DND-41 (cell line): ENCODE results near the gene WNT7B.

Source experiments
- ATAC-seq: fragments of 200-7000 bp; cut with Tn5 transposase; 3 replicates; pipeline ENCODE4 v1.9.1; 2021; ENCODE audit warnings: low read depth; ENCODE audit not compliant: insufficient read depth
- DNase-seq: peaks from one replicate; pipeline ENCODE4 v3.0.0-alpha.2; 2020
- H2AFZ ChIP-seq: 2 replicates; pipeline ENCODE4 v1.6.0; 2012; ENCODE audit warnings: low read depth, low read length
- H3K27ac ChIP-seq: 2 replicates; pipeline ENCODE4 v1.5.1; 2012; ENCODE audit warnings: low read length, inconsistent platforms
- H3K27me3 ChIP-seq: fragments of 200-600 bp; sonication (generic); 2 replicates; pipeline ENCODE4 v1.6.0; 2012; ENCODE audit warnings: low read length, mild to moderate bottlenecking, inconsistent platforms; ENCODE audit not compliant: insufficient read depth, poor library complexity
- H3K36me3 ChIP-seq: 2 replicates; pipeline ENCODE4 v1.5.1; 2012; ENCODE audit warnings: low read length, inconsistent platforms; ENCODE audit not compliant: insufficient read depth
- H3K4me1 ChIP-seq: 2 replicates; pipeline ENCODE4 v1.5.1; 2012; ENCODE audit warnings: mild to moderate bottlenecking, low read length; ENCODE audit not compliant: insufficient read depth
- H3K4me2 ChIP-seq: 2 replicates; pipeline ENCODE4 v1.6.0; 2012; ENCODE audit warnings: mild to moderate bottlenecking, moderate library complexity, low read length, inconsistent platforms; ENCODE audit not compliant: insufficient read depth
- H3K4me3 ChIP-seq, 2 experiments: fragments of 200-600 bp in 1 of 2; shearing (Covaris generic) in 1 of 2; 2 replicates each; pipeline ENCODE4 v1.5.1; 2012 to 2016; ENCODE audit warnings: inconsistent platforms in 2 of 2, low read length in 2 of 2, mild to moderate bottlenecking in 2 of 2, low read depth in 1 of 2, moderate library complexity in 1 of 2
- H3K79me2 ChIP-seq: 2 replicates; pipeline ENCODE4 v1.6.0; 2012; ENCODE audit warnings: low read length, inconsistent platforms; ENCODE audit not compliant: insufficient read depth
- H3K9ac ChIP-seq: 2 replicates; pipeline ENCODE4 v1.6.0; 2012; ENCODE audit warnings: low read depth, mild to moderate bottlenecking, inconsistent platforms, low read length, moderate library complexity
- H3K9me3 ChIP-seq: 2 replicates; pipeline ENCODE4 v1.5.1; 2012; ENCODE audit warnings: low read length, moderate library complexity, mild to moderate bottlenecking, inconsistent platforms; ENCODE audit not compliant: insufficient read depth, severe bottlenecking
- H4K20me1 ChIP-seq: 2 replicates; pipeline ENCODE4 v1.6.0; 2012; ENCODE audit warnings: low read length; ENCODE audit not compliant: insufficient read depth
- CTCF ChIP-seq: IDR thresholded peaks from 2 replicates; pipeline ENCODE4 v1.5.1; 2012; ENCODE audit warnings: borderline replicate concordance, low read length, moderate library complexity, mild to moderate bottlenecking; ENCODE audit not compliant: poor library complexity, severe bottlenecking; ENCODE audit errors: extremely low read depth
- EZH2 ChIP-seq: IDR thresholded peaks from 3 replicates; pipeline ENCODE4 v1.6.1; 2012; ENCODE audit warnings: borderline replicate concordance, low read depth, mild to moderate bottlenecking, moderate library complexity, low read length, inconsistent platforms; ENCODE audit not compliant: severe bottlenecking

Gene WNT7B

DNA sequence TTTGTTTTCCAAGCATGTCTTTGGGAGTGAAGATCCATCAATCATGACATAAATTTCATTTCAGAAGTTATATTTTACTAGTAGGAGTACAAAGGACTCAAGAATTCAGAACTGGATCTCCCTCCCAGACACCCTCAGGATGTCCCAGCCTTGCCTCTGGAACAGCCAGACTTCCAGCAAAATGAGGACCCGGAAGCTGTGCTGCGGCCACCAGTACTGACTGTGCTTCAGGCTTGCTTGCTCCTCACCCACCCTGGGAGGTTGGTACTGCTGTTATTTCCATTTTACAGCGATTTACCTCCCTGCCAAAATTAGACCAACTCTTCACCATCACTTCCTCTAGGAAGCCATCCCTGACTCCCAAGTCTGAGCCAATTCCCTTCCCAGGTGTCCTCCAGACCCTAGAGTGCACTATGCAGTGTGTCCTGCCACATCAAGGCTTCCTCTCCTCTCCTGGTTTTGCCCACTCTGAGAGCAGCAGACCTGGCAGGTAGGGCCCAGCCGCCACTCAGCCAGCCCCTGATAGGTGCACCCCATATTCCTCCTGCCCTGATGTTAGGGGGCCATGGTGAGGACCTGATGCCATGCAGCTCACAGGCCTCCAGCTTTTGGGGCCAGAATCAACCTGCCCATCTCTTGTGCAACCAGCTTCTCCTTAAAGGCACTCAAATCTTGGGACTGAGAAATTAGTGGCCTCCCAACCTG is 47.3 kb upstream of the WNT7B start:
- no peaks in the 10 kb centered on the region for H3K79me2 ChIP-seq
- ATAC-seq (no peak), DNase-seq (no peak)
- TF ChIP-seq CTCF: no peak
- TF ChIP-seq EZH2: no peak
- H3K27me3 ChIP-seq: peaks cover 6% of the 10 kb centered on the region
- no peaks in the 10 kb centered on the region for H3K36me3 ChIP-seq
- H3K4me1 ChIP-seq: no peaks in the 10 kb centered on the region
- no peaks in the 10 kb centered on the region for H3K9me3 ChIP-seq
- H3K4me3 ChIP-seq: no peak overlapping the region
- H3K4me2 ChIP-seq: no peak overlapping the region
- H4K20me1 ChIP-seq: no peaks in the 10 kb centered on the region
- H3K27ac ChIP-seq: no peak overlapping the region
- H3K9ac ChIP-seq: no peak overlapping the region
- H2AFZ ChIP-seq: no peak overlapping the region

DNA sequence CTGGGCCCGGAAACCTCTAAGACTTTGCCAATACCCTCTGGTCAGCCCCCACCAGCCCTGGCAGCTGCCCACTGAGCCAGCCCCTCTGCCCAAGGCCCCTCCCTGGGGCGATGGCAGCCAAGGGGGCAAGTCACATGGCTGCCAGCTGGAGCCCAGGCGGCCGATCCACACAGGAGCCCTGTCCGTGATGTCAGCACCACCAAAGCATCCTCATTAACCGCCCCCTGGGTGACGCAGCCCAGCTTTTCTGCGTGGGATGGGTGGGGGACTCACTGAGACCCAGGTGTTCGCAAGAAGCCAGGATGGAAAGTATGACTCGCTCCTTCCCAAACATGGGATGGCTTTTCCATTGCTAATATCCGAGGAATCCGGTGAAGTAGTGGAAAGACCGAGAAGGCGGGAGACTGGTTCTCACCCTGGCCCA is 46.6 kb upstream of the WNT7B start:
- no peak overlapping the region for H3K4me2 ChIP-seq
- peaks cover 6% of the 10 kb centered on the region for H3K27me3 ChIP-seq
- H3K9me3 ChIP-seq: no peaks in the 10 kb centered on the region
- no peak overlapping the region for H3K27ac ChIP-seq
- TF ChIP-seq CTCF: no peak
- TF ChIP-seq EZH2: no peak
- H3K4me3 ChIP-seq: no peak overlapping the region
- H3K4me1 ChIP-seq: no peaks in the 10 kb centered on the region
- H2AFZ ChIP-seq: no peak overlapping the region
- no peaks in the 10 kb centered on the region for H3K36me3 ChIP-seq
- no peak overlapping the region for H3K9ac ChIP-seq
- H4K20me1 ChIP-seq: no peaks in the 10 kb centered on the region
- no peak for ATAC-seq
- no peak for DNase-seq
- H3K79me2 ChIP-seq: no peaks in the 10 kb centered on the region

GRCh38 chr22:46022881-46023512 is 46.0 kb upstream of the WNT7B start:
- no peak overlapping the region for H3K9ac ChIP-seq
- no peak for DNase-seq
- peaks cover 6% of the 10 kb centered on the region for H3K27me3 ChIP-seq
- H3K4me1 ChIP-seq: no peaks in the 10 kb centered on the region
- no peak overlapping the region for H3K4me3 ChIP-seq
- no peak for TF ChIP-seq EZH2
- no peak for TF ChIP-seq CTCF
- no peaks in the 10 kb centered on the region for H3K9me3 ChIP-seq
- H3K79me2 ChIP-seq: no peaks in the 10 kb centered on the region
- H3K4me2 ChIP-seq: no peak overlapping the region
- H2AFZ ChIP-seq: no peak overlapping the region
- no peak for ATAC-seq
- H4K20me1 ChIP-seq: no peaks in the 10 kb centered on the region
- no peaks in the 10 kb centered on the region for H3K36me3 ChIP-seq
- H3K27ac ChIP-seq: no peak overlapping the region
